Progenitor cell of endocrine pancreas (in vitro differentiated cells): Measurements from ENCODE around the gene ZNF207. TPM values are rescaled to one million over a fixed set of nuclear protein-coding genes. Genes with fewer than 3 reads are reported as not detected.

ENCODE experiments used
- DNase-seq: peaks from one replicate; pipeline ENCODE4 v3.0.0; 2021; ENCODE audit warnings: low spot score; ENCODE audit not compliant: unreplicated experiment
- H3K27ac Mint-ChIP-seq: 2 replicates; pipeline ENCODE4 v1.8.0; 2021; ENCODE audit warnings: mild to moderate bottlenecking, moderate library complexity, mixed read lengths
- H3K27me3 Mint-ChIP-seq: 2 replicates; pipeline ENCODE4 v1.8.0; 2021; ENCODE audit warnings: mixed read lengths
- H3K36me3 Mint-ChIP-seq: 2 replicates; pipeline ENCODE4 v1.8.0; 2022; ENCODE audit warnings: mixed read lengths; ENCODE audit not compliant: insufficient read depth
- H3K4me1 Mint-ChIP-seq: 2 replicates; pipeline ENCODE4 v1.8.0; 2021; ENCODE audit warnings: low read depth, mixed read lengths
- H3K4me3 Mint-ChIP-seq: 2 replicates; pipeline ENCODE4 v1.8.0; 2021; ENCODE audit warnings: low read depth, mild to moderate bottlenecking, moderate library complexity, mixed read lengths
- H3K9me3 Mint-ChIP-seq: 2 replicates; pipeline ENCODE4 v1.8.0; 2021; ENCODE audit warnings: low read depth, mixed read lengths
- total RNA-seq: library from RNA; stranded (reverse); gene quantifications from 2 replicates; pipeline ENCODE4 v1.2.1, GENCODE V29; 2021
- TF ChIP-seq, protein P1 (sequence below): fragments of 200-600 bp; sonication (generic); IDR thresholded peaks from one replicate; pipeline ENCODE4 v1.5.0; 2021; ENCODE audit warnings: antibody characterized with exemption, mild to moderate bottlenecking; ENCODE audit not compliant: unreplicated experiment

Gene ZNF207
- total RNA-seq, 1 donor from 2014 or later = 226 TPM

DNA sequence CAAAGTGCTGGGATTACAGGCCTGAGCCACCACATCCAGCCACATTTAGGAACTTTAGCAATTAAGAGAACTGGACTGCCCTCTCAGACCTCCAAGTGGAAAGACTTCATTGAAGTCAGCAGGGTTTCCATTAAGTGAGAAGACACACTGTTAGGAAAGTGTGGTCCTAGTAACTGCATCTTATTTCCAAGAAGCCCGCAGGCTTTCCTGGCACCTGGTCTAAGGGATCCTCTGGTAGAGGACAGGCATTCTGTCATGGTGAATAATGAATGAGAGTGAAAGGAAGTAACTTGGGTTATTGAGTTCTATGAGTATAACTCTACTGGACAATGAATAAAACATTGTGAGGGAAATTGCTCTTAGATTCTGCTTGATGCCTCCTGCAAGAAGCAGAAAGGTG is 22.0 kb upstream of the ZNF207 start:
- H3K27ac Mint-ChIP-seq = no peak overlapping the region
- DNase-seq = no peak
- H3K9me3 Mint-ChIP-seq = no peaks in the 10 kb centered on the region
- peaks cover 3% of the 10 kb centered on the region for H3K36me3 Mint-ChIP-seq
- TF ChIP-seq, protein P1, sequence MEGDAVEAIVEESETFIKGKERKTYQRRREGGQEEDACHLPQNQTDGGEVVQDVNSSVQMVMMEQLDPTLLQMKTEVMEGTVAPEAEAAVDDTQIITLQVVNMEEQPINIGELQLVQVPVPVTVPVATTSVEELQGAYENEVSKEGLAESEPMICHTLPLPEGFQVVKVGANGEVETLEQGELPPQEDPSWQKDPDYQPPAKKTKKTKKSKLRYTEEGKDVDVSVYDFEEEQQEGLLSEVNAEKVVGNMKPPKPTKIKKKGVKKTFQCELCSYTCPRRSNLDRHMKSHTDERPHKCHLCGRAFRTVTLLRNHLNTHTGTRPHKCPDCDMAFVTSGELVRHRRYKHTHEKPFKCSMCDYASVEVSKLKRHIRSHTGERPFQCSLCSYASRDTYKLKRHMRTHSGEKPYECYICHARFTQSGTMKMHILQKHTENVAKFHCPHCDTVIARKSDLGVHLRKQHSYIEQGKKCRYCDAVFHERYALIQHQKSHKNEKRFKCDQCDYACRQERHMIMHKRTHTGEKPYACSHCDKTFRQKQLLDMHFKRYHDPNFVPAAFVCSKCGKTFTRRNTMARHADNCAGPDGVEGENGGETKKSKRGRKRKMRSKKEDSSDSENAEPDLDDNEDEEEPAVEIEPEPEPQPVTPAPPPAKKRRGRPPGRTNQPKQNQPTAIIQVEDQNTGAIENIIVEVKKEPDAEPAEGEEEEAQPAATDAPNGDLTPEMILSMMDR = no peak
- H3K4me1 Mint-ChIP-seq = no peaks in the 10 kb centered on the region
- H3K27me3 Mint-ChIP-seq = peaks cover 3% of the 10 kb centered on the region
- no peak overlapping the region for H3K4me3 Mint-ChIP-seq

DNA sequence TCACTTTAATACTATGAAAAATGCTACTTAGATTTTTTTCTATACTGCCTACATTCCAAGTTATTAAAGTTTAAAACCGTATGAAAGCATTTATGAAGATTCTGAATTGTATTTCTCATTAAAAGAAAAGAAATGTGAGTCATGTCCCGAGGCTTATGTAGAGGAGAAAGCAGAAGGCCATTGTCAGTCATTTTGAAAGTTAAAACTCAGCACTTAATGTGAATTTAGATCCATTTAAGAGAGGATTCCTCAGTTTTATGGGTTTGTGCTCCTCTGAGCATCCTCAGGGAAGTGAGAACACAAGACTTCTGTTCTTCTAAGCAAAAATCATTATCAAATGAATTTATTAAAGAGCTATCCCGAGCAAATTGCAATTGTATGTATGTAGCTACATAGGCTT is 19.8 kb upstream of the ZNF207 start:
- H3K4me1 Mint-ChIP-seq = no peaks in the 10 kb centered on the region
- no peaks in the 10 kb centered on the region for H3K9me3 Mint-ChIP-seq
- peaks cover 13% of the 10 kb centered on the region for H3K36me3 Mint-ChIP-seq
- no peak overlapping the region for H3K27ac Mint-ChIP-seq
- no peaks in the 10 kb centered on the region for H3K27me3 Mint-ChIP-seq
- H3K4me3 Mint-ChIP-seq = no peak overlapping the region
- DNase-seq = no peak
- TF ChIP-seq, protein P1 = no peak

DNA sequence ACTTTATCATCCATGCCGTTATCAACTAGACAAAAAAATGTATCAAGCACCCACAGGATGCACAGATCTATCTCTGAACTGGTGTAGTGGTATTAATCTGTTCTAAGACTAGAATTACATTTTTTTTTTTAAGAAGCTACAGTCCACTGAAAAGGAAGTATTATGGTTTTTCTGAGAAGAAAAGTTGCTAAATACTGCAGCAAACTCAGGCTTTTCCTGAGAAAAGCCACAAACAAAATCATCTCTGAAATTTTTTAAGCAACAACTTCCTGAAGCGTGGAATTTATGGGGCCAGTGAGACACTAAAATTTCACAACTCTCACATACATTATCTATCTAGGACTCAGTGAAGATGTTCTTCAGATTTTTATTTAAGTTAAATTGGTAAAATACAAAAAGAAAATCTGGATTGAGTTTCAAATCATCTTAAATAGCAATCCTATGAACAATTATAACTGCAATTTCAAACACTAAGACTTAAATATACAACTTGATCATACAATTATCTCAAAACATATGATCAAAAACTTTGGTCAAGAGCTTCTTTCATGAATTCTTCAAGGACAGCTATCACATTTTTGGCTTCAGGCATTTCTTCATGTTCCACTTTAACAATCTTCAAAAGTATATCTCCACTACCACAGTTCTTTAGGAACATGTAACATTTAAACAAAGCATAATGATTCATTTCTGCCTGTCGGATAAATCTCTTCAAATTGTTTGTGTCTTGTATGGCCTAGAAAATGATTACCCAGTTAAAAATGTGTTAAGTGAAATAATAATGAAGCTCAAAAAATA is 18.5 kb upstream of the ZNF207 start:
- peaks cover 13% of the 10 kb centered on the region for H3K36me3 Mint-ChIP-seq
- H3K4me1 Mint-ChIP-seq = no peaks in the 10 kb centered on the region
- H3K27me3 Mint-ChIP-seq = no peaks in the 10 kb centered on the region
- TF ChIP-seq, protein P1 = no peak
- DNase-seq = no peak
- H3K27ac Mint-ChIP-seq = no peak overlapping the region
- H3K4me3 Mint-ChIP-seq = no peak overlapping the region
- no peaks in the 10 kb centered on the region for H3K9me3 Mint-ChIP-seq

DNA sequence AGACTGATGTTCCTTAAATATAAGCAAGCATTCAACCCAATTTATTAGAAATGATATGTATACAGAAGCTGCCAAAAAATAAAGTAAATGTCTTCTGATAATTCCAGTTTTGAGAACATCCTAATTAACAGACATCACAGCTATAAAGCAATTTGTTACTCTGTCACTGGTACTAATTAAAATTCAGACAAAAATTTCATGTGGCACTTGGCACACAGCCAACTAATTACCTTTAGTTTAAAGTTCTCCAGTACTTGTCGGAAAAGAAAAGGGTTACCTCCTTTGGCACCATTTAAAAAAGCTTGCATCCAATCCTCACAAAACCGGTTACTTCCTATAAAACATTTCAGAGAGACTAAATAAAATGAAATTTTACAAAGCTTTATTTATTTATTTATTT is 16.8 kb upstream of the ZNF207 start:
- no peak for DNase-seq
- no peak overlapping the region for H3K4me3 Mint-ChIP-seq

DNA sequence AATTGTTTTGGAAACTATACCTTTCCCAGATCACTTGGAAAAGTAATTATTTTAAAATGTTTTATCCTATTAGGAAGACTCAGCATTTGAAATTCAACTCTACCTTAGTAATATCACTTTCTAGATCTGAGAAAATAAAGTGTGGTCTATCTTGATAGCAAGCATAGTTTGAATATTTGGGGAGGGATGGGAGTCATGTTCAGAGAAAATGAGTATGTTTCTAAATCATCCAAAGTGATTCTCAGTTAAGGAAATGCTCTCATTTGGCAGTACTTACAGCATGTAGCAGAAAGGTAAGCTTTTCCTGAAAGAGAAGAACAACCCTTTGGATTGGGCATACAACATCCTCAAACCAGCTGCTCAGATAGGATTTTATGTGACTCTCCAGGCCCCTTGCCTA is 14.9 kb upstream of the ZNF207 start:
- no peak overlapping the region for H3K27ac Mint-ChIP-seq
- no peak overlapping the region for H3K4me3 Mint-ChIP-seq
- H3K4me1 Mint-ChIP-seq = no peaks in the 10 kb centered on the region
- peaks cover 16% of the 10 kb centered on the region for H3K36me3 Mint-ChIP-seq
- no peaks in the 10 kb centered on the region for H3K9me3 Mint-ChIP-seq
- TF ChIP-seq, protein P1 = no peak
- no peak for DNase-seq
- no peaks in the 10 kb centered on the region for H3K27me3 Mint-ChIP-seq

More for the DNA sequence above, 16.8 kb upstream of the ZNF207 start:
- H3K4me1 Mint-ChIP-seq = no peaks in the 10 kb centered on the region
- H3K27ac Mint-ChIP-seq = no peak overlapping the region
- peaks cover 16% of the 10 kb centered on the region for H3K36me3 Mint-ChIP-seq
- H3K9me3 Mint-ChIP-seq = no peaks in the 10 kb centered on the region
- H3K27me3 Mint-ChIP-seq = no peaks in the 10 kb centered on the region
- TF ChIP-seq, protein P1 = no peak
